B cell (primary cell): ENCODE results near the gene PARK7.

Experiments
- EZH2 ChIP-seq: IDR thresholded peaks from 2 replicates; pipeline ENCODE4 v1.6.1; 2012; ENCODE audit warnings: borderline replicate concordance, low read depth, mild to moderate bottlenecking, moderate library complexity, low read length; ENCODE audit not compliant: insufficient read depth, poor library complexity, severe bottlenecking
- TF ChIP-seq, protein P1 (sequence below): fragments of 200-600 bp; IDR thresholded peaks from one replicate; pipeline ENCODE4 v1.8.0; 2022; ENCODE audit warnings: antibody characterized with exemption, mild to moderate bottlenecking

DNA sequence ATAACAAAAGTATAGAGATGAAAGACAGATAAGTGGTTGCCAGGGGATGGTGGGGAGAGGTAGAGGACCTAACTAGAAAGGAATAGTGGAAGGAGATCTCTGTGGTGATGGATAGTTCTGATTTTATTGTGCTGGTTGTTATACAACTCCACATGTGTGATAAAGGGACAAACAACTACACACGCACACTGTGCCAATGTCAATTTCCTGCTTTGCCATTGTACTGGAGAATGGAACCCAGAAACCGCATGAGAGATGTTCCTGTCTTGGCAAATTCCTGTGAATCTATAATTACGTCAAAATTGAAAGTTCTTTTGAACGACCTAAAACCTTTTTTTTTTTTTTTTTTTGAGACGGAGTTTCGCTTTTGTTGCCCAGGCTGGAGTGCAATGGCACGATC is 31.9 kb upstream of the PARK7 start:
- TF ChIP-seq, protein P1, sequence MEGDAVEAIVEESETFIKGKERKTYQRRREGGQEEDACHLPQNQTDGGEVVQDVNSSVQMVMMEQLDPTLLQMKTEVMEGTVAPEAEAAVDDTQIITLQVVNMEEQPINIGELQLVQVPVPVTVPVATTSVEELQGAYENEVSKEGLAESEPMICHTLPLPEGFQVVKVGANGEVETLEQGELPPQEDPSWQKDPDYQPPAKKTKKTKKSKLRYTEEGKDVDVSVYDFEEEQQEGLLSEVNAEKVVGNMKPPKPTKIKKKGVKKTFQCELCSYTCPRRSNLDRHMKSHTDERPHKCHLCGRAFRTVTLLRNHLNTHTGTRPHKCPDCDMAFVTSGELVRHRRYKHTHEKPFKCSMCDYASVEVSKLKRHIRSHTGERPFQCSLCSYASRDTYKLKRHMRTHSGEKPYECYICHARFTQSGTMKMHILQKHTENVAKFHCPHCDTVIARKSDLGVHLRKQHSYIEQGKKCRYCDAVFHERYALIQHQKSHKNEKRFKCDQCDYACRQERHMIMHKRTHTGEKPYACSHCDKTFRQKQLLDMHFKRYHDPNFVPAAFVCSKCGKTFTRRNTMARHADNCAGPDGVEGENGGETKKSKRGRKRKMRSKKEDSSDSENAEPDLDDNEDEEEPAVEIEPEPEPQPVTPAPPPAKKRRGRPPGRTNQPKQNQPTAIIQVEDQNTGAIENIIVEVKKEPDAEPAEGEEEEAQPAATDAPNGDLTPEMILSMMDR, result no peak
- TF ChIP-seq EZH2, result no peak
